RWPE1 (cell line): ENCODE results near the gene OR2M2.

Source experiments
- CTCF ChIA-PET: fragments of 350-600 bp; sonication (Branson Sonifier 250); formaldehyde crosslinking; extraction: SDS; loops from one replicate; lab custom pipeline; 2021; lab: Yijun Ruan, JAX
- POLR2A ChIA-PET: fragments of 400-600 bp; formaldehyde crosslinking; extraction: SDS; loops from one replicate; lab custom pipeline; 2020; ENCODE audit warnings: antibody characterized with exemption; ENCODE audit not compliant: low non-redundant PET; lab: Yijun Ruan, JAX
- DNase-seq: peaks from one replicate; pipeline ENCODE4 v3.0.0; 2012; ENCODE audit warnings: low spot score
- H3K27ac ChIP-seq: fragments of 450-650 bp; 2 replicates; pipeline ENCODE4 v1.5.1; 2017
- CTCF ChIP-seq: fragments of 450-650 bp; conservative IDR thresholded peaks from 2 replicates; pipeline ENCODE4 v1.5.1; 2017; ENCODE audit warnings: low read depth, mild to moderate bottlenecking

The OR2M2 gene

GRCh38 chr1:248174521-248174920 lies at the start of gene OR2M2:
TSS of gene OR2M2 (plus strand) at chr1:248174821. CDS start at chr1:248179986, 5,165 bp downstream.
- ChIA-PET POLR2A (no interaction called here), CTCF (no interaction called here)
- DNase-seq: no peak
- no peak within 1 kb of the TSS for H3K27ac ChIP-seq
- no peak for TF ChIP-seq CTCF

- H3K27ac ChIP-seq: no peak overlapping the region
- TF ChIP-seq CTCF: no peak
- ChIA-PET POLR2A (no interaction called here), CTCF (no interaction called here)
- no peak for DNase-seq
Observed at GRCh38 chr1:248127653-248128052, 47.0 kb upstream of the OR2M2 start.

- ChIA-PET POLR2A (no interaction called here), CTCF (no interaction called here)
- DNase-seq: no peak
- no peak for TF ChIP-seq CTCF
- H3K27ac ChIP-seq: no peak overlapping the region
Observed at GRCh38 chr1:248136811-248137210, 37.8 kb upstream of the OR2M2 start.

GRCh38 chr1:248140846-248141245 lies 33.8 kb upstream of the OR2M2 start:
- POLR2A ChIA-PET: no interaction called here
- CTCF ChIA-PET: no interaction called here
- no peak for TF ChIP-seq CTCF
- H3K27ac ChIP-seq: no peak overlapping the region
- no peak for DNase-seq

- no peak overlapping the region for H3K27ac ChIP-seq
- CTCF ChIA-PET: no interaction called here
- DNase-seq: no peak
Observed at GRCh38 chr1:248143311-248143710, 31.3 kb upstream of the OR2M2 start.

GRCh38 chr1:248144513-248145198 lies 30.0 kb upstream of the OR2M2 start, which contains the start of gene OR2M5:
TSS of gene OR2M5 (plus strand) at chr1:248145148. CDS start at chr1:248145148, 0 bp downstream.
- ChIA-PET POLR2A (no interaction called here), CTCF (no interaction called here)
- no peak within 1 kb of the TSS for H3K27ac ChIP-seq
- no peak for DNase-seq
- TF ChIP-seq CTCF: no peak

More at GRCh38 chr1:248143311-248143710, 31.3 kb upstream of the OR2M2 start:
- no peak for TF ChIP-seq CTCF
- POLR2A ChIA-PET: no interaction called here
